Heart left ventricle (tissue), 13 donors: ENCODE data around the gene ATPAF2.
A peak's percentile ranks its signal among the peaks of the same experiment; 100 is the strongest.

ENCODE experiments used
- CTCF ChIP-seq, 12 donors: fragments of 200-600 bp; sonication (generic) in 4 of 12; IDR thresholded peaks; one replicate each; pipeline versions ENCODE4 v1.5.0 to v1.8.0; 2018 to 2022; ENCODE audit warnings: antibody characterized with exemption in 12 of 12, mild to moderate bottlenecking in 5 of 12
- POLR2A ChIP-seq, 2 donors: fragments of 450-650 bp; IDR thresholded peaks; one replicate each; pipeline ENCODE4 v1.6.1; 2017; ENCODE audit warnings: antibody characterized with exemption in 2 of 2, mild to moderate bottlenecking in 2 of 2, moderate library complexity in 2 of 2
- donor health status: ischemic (EF 13 %, LVEDD 7.1; RV severe dilation, severe dysfunction).
- donor health status: DM: no; HTN: yes; CAD: no.
- donor health status: DM: no; HTN: no; CAD: no.
- donor health status: ischemic (EF 25% LVEDD 6.9; RV normal size, moderate dysfunction).
- donor health status: ischemic (EF 25% LVEDD 5.7; RV mildly dilated, moderate dysfunction).
- donor health status: ischemic (EF 35%, LVEDD 5.7; RV mildly dilated, moderate dysfunction).
- donor health status: nonischemic (EF 11% LVEDD 7.7; RV severe dilation, severe dysfunction).
- donor health status: DM: yes; HTN: yes; CAD: no.
- donor health status: PGD.
- donor health status: ischemic (EF 29% LVEDD 5.4; RV normal size, mild dysfunction).
- donor health status: nonischemic (EF 23%, LVEDD 6.1; RV moderate dilation, normal function).

GRCh38 chr17:17972126-17972951, 66.6 kb downstream of the ATPAF2 start, which contains the start of the genes DRC3 and TOM1L2:
- TF ChIP-seq CTCF (IDR thresholded peaks at IDR 0.05) (peak in 7 of 12 donors; percentile 4 to 57 (median 39)), POLR2A (IDR thresholded peaks at IDR 0.05) (peak; percentile 96)
